PC-3 (cell line): Measurements from ENCODE around the gene LRBA. TPM values are rescaled to one million over a fixed set of nuclear protein-coding genes. Genes with fewer than 3 reads are reported as not detected.

Experiments used
- ATAC-seq: fragments of 200-7000 bp; cut with Tn5 transposase; 2 replicates; pipeline ENCODE4 v1.9.1; 2020; ENCODE audit warnings: mild to moderate bottlenecking, moderate library complexity
- BruUV-seq: library from RNA; stranded (reverse); fragments of 400-500 nt; replicated peaks from 2 replicates; lab custom pipeline; 2021; lab: Mats Ljungman, UMichigan
- CTCF ChIA-PET: fragments of 300-600 bp; sonication (Branson Sonifier 250); formaldehyde crosslinking; loops from one replicate; lab custom pipeline; 2022; ENCODE audit warnings: antibody characterized with exemption; lab: Charles Lee
- POLR2A ChIA-PET: fragments of 300-600 bp; sonication (Branson Sonifier 250); formaldehyde crosslinking; loops from one replicate; lab custom pipeline; 2022; ENCODE audit warnings: antibody characterized with exemption; ENCODE audit not compliant: unreplicated experiment; lab: Charles Lee
- DNase-seq: peaks from one replicate; pipeline ENCODE4 v3.0.0-alpha.2; 2015
- H2AFZ ChIP-seq: fragments of 300-600 bp; sonication (generic); 2 replicates; pipeline ENCODE4 v1.6.0; 2016; ENCODE audit warnings: antibody characterized with exemption, low read length
- H3F3A ChIP-seq: fragments of 300-600 bp; sonication (generic); one replicate; pipeline ENCODE4 v1.6.0; 2017; ENCODE audit warnings: antibody characterized with exemption, low read length, control low read depth, mild to moderate bottlenecking; ENCODE audit not compliant: unreplicated experiment
- H3K27ac ChIP-seq: fragments of 300-600 bp; sonication (generic); 2 replicates; pipeline ENCODE4 v1.5.1; 2016; ENCODE audit warnings: mild to moderate bottlenecking, low read length
- H3K27me3 ChIP-seq: fragments of 300-600 bp; sonication (generic); 2 replicates; pipeline ENCODE4 v1.6.1; 2016; ENCODE audit warnings: low read length, mixed read lengths
- H3K36me3 ChIP-seq: fragments of 300-600 bp; sonication (generic); 2 replicates; pipeline ENCODE4 v1.6.1; 2016; ENCODE audit warnings: low read depth, mixed run types, low read length, mixed read lengths
- H3K4me1 ChIP-seq: fragments of 300-600 bp; sonication (generic); 2 replicates; pipeline ENCODE4 v1.5.1; 2016; ENCODE audit warnings: low read length; ENCODE audit not compliant: insufficient read depth
- H3K4me2 ChIP-seq: fragments of 300-600 bp; sonication (generic); 2 replicates; pipeline ENCODE4 v1.6.0; 2016; ENCODE audit warnings: low read length
- H3K4me3 ChIP-seq: fragments of 300-600 bp; sonication (generic); 2 replicates; pipeline ENCODE4 v1.5.1; 2016; ENCODE audit warnings: mild to moderate bottlenecking, low read length, mixed read lengths
- H3K79me2 ChIP-seq: fragments of 300-600 bp; sonication (generic); 2 replicates; pipeline ENCODE4 v1.6.1; 2017; ENCODE audit warnings: low read length, mixed read lengths
- H3K9ac ChIP-seq: fragments of 300-600 bp; sonication (generic); 2 replicates; pipeline ENCODE4 v1.6.0; 2016; ENCODE audit warnings: mild to moderate bottlenecking, low read length
- H3K9me2 ChIP-seq: fragments of 300-600 bp; sonication (generic); replicated peaks from 2 replicates; pipeline ENCODE4 v1.6.1; 2016; ENCODE audit warnings: mixed run types, low read length, mixed read lengths
- H3K9me3 ChIP-seq: fragments of 300-600 bp; sonication (generic); 2 replicates; pipeline ENCODE4 v1.6.1; 2016; ENCODE audit warnings: low read length, mixed read lengths
- H4K20me1 ChIP-seq: fragments of 300-600 bp; sonication (generic); 2 replicates; pipeline ENCODE4 v1.6.1; 2016; ENCODE audit warnings: low read length, mixed read lengths
- EZH2 ChIP-seq: fragments of 300-600 bp; sonication (generic); IDR thresholded peaks from one replicate; pipeline ENCODE4 v1.6.1; 2017; ENCODE audit warnings: antibody characterized with exemption, mild to moderate bottlenecking, low read length; ENCODE audit not compliant: unreplicated experiment
- EZH2phosphoT487 ChIP-seq: fragments of 300-600 bp; sonication (generic); IDR thresholded peaks from 2 replicates; pipeline ENCODE4 v1.6.1; 2018; ENCODE audit warnings: mild to moderate bottlenecking, antibody characterized with exemption, low read length, borderline replicate concordance
- intact Hi-C: fragments of 100-400 bp; cut with micrococcal nuclease; formaldehyde crosslinking; loops from 2 replicates; pipeline ENCODE4 v1.9.0; 2023
- total RNA-seq: library from RNA; depleted of rRNA; stranded (reverse); fragments of >200 nt; gene quantifications from 2 replicates; pipeline ENCODE4 v1.2.3, GENCODE V29; 2014
- TF ChIP-seq, protein P1 (sequence below): fragments of 300-600 bp; sonication (generic); conservative IDR thresholded peaks from 2 replicates; pipeline ENCODE4 v1.5.1; 2017; ENCODE audit warnings: antibody characterized with exemption, low read depth, mild to moderate bottlenecking, low read length

LRBA gene
- total RNA-seq, 1 experiment from 2014 or later, result 40.8 TPM

DNA sequence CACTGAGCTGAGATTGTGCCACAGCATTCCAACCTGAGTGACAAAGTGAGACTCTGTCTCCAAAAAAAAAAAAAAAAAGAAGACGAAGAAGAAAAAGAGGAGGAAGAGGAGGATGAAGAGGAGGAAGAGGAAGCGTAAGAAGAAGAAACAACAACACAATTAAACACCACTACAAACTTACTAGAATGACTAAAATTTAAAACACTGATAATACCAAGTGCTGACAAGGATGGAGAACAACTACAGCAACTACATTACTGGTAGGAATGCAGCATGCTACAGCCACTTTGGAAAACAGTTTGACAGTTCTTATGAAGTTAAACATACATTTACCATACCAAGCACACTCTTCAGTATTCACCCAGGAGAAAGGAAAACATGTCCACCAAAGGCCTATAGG is 24.1 kb downstream of the LRBA start:
- POLR2A ChIA-PET, result no interaction called here
- no peaks in the 10 kb centered on the region for H3K36me3 ChIP-seq
- H4K20me1 ChIP-seq, result no peaks in the 10 kb centered on the region
- H3K9me2 ChIP-seq, result no peaks in the 10 kb centered on the region
- no peak overlapping the region for H3K27ac ChIP-seq
- H3K27me3 ChIP-seq, result no peaks in the 10 kb centered on the region
- CTCF ChIA-PET, result no interaction called here
- no peak overlapping the region for H3K9ac ChIP-seq
- peaks cover 70% of the 10 kb centered on the region for H3K79me2 ChIP-seq
- no peaks in the 10 kb centered on the region for H3K9me3 ChIP-seq
- no peak overlapping the region for H2AFZ ChIP-seq
- H3K4me3 ChIP-seq, result no peak overlapping the region
- no peak for ATAC-seq
- no peaks in the 10 kb centered on the region for H3F3A ChIP-seq
- DNase-seq, result no peak
- intact Hi-C loops, result no loop called here
- no TSS peak for BruUV-seq
- no peaks in the 10 kb centered on the region for H3K4me1 ChIP-seq
- TF ChIP-seq EZH2 (no peak), EZH2phosphoT487 (no peak)
- TF ChIP-seq, protein P1, sequence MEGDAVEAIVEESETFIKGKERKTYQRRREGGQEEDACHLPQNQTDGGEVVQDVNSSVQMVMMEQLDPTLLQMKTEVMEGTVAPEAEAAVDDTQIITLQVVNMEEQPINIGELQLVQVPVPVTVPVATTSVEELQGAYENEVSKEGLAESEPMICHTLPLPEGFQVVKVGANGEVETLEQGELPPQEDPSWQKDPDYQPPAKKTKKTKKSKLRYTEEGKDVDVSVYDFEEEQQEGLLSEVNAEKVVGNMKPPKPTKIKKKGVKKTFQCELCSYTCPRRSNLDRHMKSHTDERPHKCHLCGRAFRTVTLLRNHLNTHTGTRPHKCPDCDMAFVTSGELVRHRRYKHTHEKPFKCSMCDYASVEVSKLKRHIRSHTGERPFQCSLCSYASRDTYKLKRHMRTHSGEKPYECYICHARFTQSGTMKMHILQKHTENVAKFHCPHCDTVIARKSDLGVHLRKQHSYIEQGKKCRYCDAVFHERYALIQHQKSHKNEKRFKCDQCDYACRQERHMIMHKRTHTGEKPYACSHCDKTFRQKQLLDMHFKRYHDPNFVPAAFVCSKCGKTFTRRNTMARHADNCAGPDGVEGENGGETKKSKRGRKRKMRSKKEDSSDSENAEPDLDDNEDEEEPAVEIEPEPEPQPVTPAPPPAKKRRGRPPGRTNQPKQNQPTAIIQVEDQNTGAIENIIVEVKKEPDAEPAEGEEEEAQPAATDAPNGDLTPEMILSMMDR, result no peak
- H3K4me2 ChIP-seq, result no peak overlapping the region

DNA sequence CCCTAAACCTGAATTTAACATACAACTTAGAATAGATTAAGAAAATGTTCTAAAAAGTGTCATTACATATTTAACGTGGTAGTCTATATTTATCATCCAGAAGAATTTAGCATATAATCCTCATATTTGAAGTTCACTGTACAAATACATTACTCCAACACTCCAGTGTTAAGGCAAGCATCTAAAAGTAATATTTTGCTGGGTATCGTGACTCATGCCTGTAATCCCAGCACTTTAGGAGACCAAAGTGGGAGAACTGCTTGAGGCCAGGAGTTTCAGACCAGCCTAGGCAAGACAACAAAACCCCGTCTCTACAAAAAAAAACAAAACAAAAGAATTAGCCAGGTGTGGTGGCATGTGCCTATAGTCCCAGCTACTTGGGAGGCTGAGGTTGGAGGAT is 24.8 kb downstream of the LRBA start:
- DNase-seq, result no peak
- Histone ChIP-seq H3F3A (no peaks in the 10 kb centered on the region), H2AFZ (no peak overlapping the region), H3K4me2 (no peak overlapping the region), H4K20me1 (no peaks in the 10 kb centered on the region), H3K27ac (no peak overlapping the region), H3K4me1 (no peaks in the 10 kb centered on the region), H3K79me2 (peaks cover 64% of the 10 kb centered on the region), H3K4me3 (no peak overlapping the region), H3K36me3 (no peaks in the 10 kb centered on the region), H3K27me3 (no peaks in the 10 kb centered on the region), H3K9ac (no peak overlapping the region), H3K9me2 (no peaks in the 10 kb centered on the region), H3K9me3 (no peaks in the 10 kb centered on the region)
- no peak for ATAC-seq
- CTCF ChIA-PET, result no interaction called here
- TF ChIP-seq EZH2, result no peak
- TF ChIP-seq EZH2phosphoT487, result no peak
- TF ChIP-seq, protein P1, result no peak
- no TSS peak for BruUV-seq
- intact Hi-C loops, result no loop called here
- POLR2A ChIA-PET, result no interaction called here

DNA sequence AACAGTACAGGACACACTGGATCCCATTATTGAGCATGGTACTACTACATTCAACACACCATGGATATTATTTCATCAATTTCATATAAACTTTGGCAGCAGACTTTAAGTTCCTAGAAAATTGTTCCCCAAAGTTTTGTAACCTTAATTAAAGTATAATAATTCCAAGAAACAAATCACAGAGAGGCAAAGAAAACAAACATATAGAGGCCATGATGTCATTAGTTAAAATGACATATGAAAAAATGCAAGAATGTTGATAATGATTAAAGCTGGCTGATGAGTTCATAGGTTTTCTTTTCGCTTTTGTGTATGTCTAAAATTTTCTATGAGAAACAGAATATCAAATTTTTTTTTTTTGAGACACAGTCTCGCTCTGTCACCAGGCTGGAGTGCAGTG is 26.8 kb downstream of the LRBA start:
- no peak overlapping the region for H3K27ac ChIP-seq
- no TSS peak for BruUV-seq
- no peak overlapping the region for H3K4me2 ChIP-seq
- intact Hi-C loops, result no loop called here
- no peak overlapping the region for H3K9ac ChIP-seq
- H3F3A ChIP-seq, result no peaks in the 10 kb centered on the region
- H3K9me2 ChIP-seq, result no peaks in the 10 kb centered on the region
- ChIA-PET CTCF (no interaction called here), POLR2A (no interaction called here)
- peaks cover 49% of the 10 kb centered on the region for H3K79me2 ChIP-seq
- no peaks in the 10 kb centered on the region for H3K4me1 ChIP-seq
- ATAC-seq (no peak), DNase-seq (no peak)
- TF ChIP-seq, protein P1, result no peak
- no peak for TF ChIP-seq EZH2phosphoT487
- no peak for TF ChIP-seq EZH2
- H3K36me3 ChIP-seq, result no peaks in the 10 kb centered on the region
- no peaks in the 10 kb centered on the region for H3K27me3 ChIP-seq
- no peak overlapping the region for H3K4me3 ChIP-seq
- no peak overlapping the region for H2AFZ ChIP-seq
- H4K20me1 ChIP-seq, result no peaks in the 10 kb centered on the region
- no peaks in the 10 kb centered on the region for H3K9me3 ChIP-seq
